GM11168 (cell line): ENCODE results near the gene ITM2B.

Experiments
- in situ Hi-C: fragments of 300-500 bp; cut with MboI; formaldehyde crosslinking; loops from one replicate; pipeline ENCODE4 v1.12.0; 2022; ENCODE audit warnings: low sequenced_read_pairs; ENCODE audit not compliant: unreplicated experiment

The ITM2B gene

DNA sequence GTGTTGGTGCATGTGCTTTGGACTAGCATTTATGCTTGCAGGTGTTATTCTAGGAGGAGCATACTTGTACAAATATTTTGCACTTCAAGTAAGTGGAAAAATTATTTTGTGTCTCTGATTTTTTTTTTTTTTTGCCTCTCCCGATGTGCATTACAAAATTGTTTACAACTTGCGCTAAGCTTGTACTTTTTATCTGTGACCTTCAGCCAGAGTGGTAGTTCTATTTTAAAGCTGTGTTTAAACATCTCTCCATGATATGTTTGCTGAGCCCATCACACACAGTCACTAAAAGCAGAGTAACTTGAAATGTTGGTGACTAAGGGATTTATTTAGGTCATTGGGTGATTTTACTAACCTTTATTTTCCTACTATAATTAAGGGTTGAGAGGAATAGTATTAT, 20.8 kb downstream of the ITM2B start:
- in situ Hi-C loops = no loop called here

DNA sequence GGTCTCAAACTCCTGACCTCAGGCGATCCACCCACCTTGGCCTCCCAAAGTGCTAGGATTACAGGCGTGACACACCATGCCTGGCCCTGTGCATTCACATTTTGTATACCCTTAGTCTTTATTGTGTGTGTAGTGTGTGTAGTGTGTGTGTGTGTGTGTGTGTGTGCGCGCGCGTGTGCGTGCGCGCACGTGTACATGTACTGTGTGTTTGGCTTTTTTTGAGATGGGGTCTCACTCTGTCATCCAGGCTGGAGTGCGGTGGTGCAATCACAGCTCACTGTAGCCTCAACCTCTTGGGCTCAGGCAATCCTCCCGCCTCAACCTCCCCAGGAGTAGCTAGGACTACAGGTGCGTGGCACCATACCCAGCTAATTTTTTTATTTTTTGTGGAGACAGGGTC, 22.1 kb downstream of the ITM2B start:
- in situ Hi-C loops = no loop called here

DNA sequence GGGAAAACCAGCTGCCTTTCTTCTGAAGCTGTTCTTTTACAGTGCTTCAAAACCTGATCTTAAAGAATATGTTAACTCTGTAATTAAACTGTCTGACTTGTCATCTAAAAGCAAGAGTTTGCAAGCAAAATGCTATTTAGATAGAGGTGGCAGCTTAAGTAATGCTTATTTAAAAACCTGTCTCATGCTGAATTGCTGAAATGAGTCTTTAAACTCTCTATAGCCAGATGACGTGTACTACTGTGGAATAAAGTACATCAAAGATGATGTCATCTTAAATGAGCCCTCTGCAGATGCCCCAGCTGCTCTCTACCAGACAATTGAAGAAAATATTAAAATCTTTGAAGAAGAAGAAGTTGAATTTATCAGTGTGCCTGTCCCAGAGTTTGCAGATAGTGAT, 22.9 kb downstream of the ITM2B start:
- in situ Hi-C loops = no loop called here

DNA sequence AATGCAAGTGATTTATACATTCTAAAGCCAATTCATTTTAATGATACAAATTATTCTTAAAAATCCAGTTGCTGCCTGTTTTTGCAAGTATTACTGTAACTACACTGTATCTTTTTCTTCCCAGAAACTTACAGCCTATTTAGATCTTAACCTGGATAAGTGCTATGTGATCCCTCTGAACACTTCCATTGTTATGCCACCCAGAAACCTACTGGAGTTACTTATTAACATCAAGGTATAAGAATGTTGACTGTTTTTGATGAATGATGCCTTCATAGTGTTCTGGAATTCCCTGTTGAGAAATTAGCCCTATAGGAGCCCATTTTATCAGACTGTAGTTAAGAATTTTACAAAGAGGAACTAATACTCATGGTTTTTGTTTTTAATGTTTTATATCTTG, 25.0 kb downstream of the ITM2B start:
- in situ Hi-C loops = no loop called here

DNA sequence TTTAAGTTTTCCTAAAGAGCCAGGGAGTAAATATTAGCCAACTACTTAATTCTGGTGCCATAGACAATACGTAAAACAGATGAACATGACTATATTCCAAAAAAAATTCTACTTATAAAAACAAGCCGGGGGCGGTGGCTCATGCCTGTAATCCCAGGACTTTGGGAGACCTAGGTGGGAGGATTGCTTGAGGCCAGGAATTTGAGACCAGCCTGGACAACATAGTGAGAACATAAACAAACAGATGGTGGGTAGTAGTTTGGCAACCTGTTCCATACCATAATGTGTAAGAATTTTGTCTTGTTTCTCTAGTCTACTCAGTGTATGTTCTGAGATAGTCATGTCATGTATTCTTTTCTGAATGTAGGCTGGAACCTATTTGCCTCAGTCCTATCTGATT, 25.4 kb downstream of the ITM2B start:
- in situ Hi-C loops = no loop called here

DNA sequence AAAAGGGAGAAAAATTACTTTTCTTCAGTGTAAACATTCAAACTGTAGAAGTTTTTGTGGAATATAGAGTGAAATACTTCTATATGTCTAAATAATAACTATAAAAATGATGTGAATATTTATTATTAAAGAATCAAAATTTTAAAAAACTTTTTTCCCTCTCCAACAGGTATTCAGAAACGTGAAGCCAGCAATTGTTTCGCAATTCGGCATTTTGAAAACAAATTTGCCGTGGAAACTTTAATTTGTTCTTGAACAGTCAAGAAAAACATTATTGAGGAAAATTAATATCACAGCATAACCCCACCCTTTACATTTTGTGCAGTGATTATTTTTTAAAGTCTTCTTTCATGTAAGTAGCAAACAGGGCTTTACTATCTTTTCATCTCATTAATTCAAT, 28.0 kb downstream of the ITM2B start:
- in situ Hi-C loops = no loop called here

DNA sequence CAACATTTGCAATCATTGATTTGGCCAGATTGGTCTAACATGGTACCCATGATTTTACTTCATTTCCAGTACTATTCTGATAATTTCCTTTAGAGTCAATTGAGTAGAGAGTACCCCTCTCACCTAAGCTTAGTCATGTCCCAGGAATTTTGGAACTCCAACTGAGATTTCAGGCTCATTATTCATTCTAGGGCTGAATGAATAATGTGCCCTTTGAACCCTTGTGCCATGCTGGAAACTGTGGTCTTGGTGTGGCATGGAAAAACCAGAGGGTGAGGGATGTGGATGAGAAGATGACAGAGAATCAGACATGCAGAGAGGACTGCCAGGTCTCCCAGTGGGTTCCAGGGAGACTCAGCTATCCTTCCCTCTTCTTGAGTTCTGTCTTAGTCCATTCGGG, 30.2 kb downstream of the ITM2B start:
- in situ Hi-C loops = no loop called here

DNA sequence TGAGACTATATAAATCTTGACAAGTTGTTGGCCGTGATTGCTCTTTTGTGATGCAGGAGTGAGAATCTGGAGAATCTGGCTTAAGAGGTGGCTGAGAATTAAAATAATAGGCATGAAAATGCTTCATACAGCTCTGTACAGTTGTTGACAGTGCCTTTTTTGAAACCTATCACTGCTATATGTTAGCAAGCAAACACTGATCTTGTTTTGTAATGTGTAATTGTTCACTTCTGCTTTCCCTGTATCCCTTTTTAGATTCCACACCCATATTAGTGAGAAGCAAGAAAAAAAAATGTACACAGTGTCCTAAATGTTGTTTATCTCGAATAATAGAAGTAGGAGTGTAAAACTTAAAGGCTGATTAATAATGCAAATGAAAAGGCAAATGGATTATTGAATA, 31.1 kb downstream of the ITM2B start:
- in situ Hi-C loops = no loop called here

DNA sequence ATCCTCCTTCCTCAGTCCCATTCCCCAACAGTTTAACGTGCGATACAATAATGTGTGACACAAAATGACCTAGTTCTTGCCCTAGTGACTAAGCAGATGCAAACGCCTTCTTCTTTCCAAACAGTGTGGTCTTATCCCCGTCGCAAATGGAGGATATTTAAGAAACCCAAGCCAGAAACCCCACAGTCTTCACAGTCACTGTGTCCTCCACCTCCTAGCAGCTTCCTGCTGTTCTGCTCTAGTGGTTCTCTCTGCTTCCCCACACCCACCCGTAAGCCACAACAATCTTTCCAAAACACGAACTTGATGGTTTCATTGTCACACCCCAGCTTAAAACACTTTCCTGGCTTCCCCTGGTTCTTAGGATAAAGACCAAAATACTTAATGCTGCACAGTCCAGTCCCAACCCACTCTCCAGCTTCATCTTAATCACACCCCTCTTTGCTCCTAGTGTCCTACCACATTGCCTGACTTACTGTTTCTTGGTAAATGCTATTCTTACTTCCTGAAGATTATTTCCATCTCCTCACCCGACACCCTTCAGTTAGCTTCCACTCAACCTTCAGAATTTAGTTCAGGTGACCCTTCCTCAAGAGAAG, 32.3 kb downstream of the ITM2B start:
- in situ Hi-C loops = no loop called here

DNA sequence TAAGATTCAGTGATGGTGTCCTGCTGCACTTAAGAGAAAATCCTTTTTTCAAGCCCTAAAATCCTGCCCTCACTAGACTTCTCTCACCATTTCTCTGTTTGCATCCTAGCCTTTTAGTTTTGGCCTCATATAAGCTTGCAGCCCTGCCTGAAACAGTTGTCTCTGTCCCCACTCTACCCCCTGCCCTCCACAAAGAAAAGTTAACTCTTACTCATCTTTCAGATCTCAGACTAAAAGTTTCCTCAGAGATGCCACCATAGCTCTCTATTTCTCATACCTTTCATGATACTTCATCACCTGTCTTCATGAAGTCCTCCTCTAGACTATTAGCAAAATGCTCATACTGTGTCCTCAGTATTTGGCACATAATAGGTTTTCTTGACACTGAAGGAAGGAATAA, 33.1 kb downstream of the ITM2B start:
- in situ Hi-C loops = no loop called here

DNA sequence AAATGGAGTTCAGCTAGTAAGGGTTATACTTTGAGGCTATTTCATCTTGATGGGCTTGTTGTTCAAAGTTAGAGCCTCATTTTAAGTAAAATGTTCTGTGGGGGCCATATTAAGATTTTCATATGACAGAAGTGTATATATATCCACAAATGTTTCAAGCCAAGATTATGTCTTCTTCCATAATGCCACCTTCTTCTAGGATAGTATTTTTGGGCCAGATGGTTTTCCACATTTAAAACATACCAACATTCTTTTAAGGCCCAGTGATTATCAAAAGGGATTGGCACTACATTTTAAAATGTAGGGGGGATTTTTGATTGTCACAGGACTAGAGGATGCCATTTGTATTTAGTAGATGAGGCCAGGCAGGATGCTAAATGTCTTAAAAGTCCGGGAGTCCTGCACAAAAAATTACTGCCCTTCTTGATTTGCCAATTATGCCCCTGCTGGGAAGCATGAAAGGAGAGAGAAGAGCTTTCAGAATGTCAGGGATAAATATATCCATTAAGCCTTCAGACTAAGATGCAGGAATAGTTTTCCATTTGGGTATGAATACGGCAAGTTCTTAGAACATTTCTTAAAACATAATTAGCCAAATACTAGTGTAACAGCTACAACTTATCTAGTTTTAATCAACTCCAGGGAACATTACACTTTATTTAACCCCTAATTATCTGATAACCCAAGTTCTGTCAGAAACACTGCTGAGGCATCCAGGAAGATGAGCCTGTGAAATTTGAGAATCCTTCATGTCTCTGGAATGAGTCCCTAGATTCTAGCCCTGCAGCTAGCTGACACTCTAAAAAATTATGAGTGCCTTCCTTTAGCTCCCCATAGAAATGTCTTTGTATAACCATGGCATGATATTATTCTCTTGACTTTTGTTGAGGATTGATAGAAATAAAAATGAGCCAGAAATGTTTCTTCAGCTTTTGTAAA, 34.0 kb downstream of the ITM2B start:
- in situ Hi-C loops = no loop called here

DNA sequence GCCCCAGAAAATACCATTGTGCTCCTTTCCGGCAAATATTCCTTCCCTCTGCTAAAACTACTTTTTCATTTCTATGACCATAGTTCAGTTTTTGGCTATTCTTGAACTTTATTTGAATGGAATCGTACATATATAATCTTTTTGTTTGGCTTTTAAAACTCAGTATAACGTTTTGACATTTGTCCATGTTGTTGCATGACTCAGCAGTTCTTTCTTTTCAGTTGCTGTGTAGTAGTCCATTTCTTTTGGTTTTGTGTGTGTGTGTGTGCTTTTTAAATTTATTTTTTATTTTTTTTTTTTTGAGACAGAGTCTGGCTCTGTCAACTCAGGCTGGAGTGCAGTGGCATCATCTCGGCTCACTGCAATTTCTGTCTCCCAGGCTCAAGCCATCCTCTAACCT, 35.0 kb downstream of the ITM2B start:
- in situ Hi-C loops = no loop called here

DNA sequence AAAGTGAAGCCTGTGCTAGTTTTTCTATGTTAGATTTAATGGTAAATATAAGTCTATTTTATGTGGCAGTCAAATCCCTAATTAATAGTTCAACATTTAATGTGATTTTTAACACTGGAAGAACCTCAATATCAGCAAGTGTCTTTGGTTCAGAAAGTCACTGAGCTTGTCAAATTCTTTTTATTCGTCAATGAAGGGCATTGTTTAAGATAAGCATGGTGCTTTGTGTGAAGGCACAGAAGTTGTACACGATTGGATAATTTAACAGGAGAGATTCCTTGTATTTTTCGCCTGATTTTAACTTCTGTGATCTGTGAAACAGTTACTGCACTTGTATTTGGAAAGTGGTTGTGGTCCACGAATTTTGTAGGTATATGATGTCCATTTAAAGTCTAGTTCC, 40.3 kb downstream of the ITM2B start:
- in situ Hi-C loops = no loop called here

DNA sequence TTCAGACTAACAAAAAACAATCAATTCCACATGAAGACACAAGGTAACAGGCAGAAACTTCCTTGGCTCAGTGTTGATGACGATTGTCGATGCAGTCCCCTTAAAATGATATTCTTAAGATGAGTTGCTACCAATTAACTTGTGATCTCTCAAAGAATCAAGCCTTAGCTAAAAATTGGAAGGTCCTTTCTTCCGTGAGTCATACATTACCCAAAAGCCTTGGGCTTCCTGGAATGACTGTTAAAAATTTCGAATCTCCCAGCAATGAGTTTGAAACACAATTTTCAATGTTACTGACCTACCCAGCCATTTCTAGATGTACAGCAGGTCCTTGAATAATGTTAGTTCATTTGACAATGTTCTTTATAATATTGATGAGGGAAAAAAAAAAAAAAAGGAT, 42.5 kb downstream of the ITM2B start:
- in situ Hi-C loops = no loop called here

DNA sequence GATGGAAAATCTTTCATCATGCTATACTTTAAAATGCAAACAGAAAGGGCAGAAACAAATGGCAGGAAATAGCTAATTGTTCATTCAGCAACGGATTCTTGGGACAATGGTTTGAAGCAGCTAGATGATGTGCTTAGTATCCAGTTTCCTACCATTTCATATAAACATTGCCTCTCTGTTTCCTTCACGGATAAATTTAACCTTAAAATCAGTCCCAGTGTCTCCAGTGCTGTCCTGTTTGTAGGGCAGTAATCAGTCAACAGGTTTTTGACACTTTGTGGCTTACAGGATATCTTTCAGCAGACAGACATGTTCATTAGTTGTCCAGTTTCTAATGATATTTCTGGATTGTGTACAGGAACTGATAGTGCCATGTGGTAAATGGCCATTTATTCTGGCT, 45.8 kb downstream of the ITM2B start:
- in situ Hi-C loops = no loop called here

DNA sequence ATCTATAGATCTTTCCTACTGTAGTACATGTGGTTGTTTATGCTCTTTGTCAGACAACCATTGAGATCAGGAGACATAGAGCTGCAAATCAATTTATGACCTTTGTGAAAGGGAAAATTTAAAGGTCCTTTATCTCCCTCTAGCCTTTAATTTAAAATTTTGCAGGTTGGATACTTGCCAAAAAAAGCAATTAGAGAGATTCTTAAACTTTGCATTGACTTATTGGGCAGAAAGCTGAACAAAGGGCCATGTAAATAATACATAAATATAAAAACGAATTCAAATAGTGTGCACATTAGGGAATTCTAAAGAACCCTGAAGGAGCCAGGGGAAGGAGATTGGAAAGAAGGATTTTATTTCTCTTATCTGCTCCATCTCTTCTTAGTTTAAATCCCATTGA, 48.5 kb downstream of the ITM2B start:
- in situ Hi-C loops = no loop called here

DNA sequence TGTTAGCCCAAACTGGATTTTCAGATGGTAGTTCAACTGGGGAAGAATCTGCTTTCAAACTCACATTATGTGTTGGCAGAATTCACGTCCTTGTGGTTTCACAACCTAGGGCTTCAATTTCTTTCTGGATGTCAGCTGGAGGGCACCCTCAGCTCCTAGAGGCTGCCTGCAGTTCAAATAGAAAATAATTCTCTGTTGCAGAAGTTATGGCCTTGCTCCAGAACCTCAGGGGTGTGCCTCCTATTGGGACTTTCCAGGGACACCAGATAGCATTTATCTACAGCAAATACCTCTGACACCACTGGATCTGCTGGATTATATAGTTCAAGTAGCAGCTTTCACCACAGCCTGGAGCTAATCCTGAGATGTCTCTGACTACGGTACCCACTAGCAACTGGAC, 58.7 kb downstream of the ITM2B start:
- in situ Hi-C loops = no loop called here

DNA sequence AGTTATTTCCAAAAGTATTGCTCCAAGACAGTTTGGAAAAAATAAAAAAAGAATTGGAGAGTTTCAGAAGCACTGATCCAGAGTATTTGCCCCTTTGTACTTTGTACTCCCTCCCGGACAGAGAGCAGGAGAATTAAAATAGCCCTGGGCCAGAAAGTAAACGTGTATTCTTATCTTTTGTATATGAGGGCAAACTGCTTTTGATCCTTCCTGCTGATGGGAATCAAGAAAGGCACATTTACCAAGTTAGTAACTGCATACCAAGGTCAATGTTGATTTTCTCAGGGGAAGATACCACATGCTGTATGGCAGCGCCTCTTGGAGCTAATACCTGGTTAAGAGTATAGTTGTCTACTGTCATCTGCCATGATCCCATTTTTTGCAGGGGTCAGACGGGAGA, 59.6 kb downstream of the ITM2B start:
- in situ Hi-C loops = no loop called here

DNA sequence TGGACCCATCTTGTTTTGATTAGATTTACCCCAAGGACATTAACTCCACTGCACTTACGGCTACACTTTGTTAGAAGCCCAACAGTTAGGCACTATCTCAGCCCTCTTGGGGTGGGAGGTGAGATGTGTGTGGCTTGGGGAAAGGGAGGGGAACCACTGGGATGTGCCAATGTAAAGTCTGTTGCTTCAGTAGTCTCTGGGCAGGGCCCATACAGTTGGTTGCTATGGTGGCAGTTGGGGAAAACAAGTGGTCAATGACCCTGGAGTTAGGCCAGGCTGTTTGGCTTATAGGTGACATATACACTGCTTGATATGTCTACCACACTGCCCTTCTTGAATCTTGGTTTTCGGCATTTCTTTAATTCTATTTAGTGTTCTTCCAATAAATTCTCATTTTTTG, 61.6 kb downstream of the ITM2B start:
- in situ Hi-C loops = no loop called here

DNA sequence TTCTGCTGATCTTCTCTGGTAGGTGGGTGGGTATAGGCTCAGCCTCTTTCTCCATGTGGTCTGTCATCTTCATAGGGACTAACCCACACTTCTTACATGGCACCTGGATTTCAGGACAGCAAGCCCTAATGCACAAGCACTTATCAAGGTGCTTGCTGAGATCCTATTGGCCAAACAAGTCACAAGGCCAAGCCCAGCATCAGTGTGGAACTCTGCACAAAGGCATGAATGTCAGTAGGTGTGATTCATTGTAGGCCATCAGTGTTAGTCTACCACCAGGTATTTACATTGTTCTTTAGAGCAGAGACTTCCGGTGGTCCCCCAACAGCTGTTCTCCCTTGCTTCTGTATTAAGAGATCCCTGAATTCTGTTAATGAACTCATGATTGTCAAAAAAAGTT, 62.3 kb downstream of the ITM2B start:
- in situ Hi-C loops = no loop called here

DNA sequence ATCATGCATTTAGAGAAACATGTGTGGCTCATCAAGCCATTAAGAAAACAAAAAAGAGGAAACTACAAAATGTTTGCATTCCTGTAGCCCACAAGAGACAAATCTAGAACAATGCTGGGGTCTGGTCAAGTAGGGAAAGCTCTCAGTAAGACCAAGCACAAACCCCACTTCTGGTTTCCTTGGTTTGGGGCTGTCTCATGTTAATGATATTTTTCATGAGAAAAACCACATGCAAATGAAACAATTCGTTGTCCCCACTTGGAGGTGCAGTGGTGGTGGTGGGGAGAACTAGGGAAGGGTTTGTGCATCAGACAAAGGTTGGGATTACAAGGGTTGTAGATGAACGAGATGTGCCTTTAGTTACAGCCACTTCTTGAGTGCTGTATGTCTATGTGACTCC, 63.5 kb downstream of the ITM2B start:
- in situ Hi-C loops = no loop called here
